Small intestine (tissue), 7 donors: Measurements from ENCODE around the gene SACS. TPM values are rescaled to one million over a fixed set of nuclear protein-coding genes. Genes with fewer than 3 reads are reported as not detected.

ENCODE experiments used
- DNase-seq, 2 donors: peaks; one replicate each; pipeline versions ENCODE4 v3.0.0 to v3.0.0-alpha.2; 2013
- FAIRE-seq: peaks from 2 replicates; lab custom pipeline; 2012; peaks lifted over from hg19 to GRCh38; lab: Jason Lieb, UNC
- H3K27ac ChIP-seq, 3 donors: one replicate each; pipeline ENCODE4 v1.5.1; 2013; ENCODE audit warnings: low read length in 2 of 3, mild to moderate bottlenecking in 2 of 3, control low read depth in 1 of 3, inconsistent platforms in 1 of 3, low read depth in 1 of 3, moderate library complexity in 1 of 3
- H3K27me3 ChIP-seq, 3 donors: one replicate each; pipeline ENCODE4 v1.6.1; 2013; ENCODE audit warnings: low read length in 3 of 3, inconsistent platforms in 1 of 3; ENCODE audit not compliant: control insufficient read depth in 3 of 3, insufficient read depth in 3 of 3
- H3K36me3 ChIP-seq, 3 donors: one replicate each; pipeline ENCODE4 v1.6.1; 2013; ENCODE audit warnings: low read length in 3 of 3, inconsistent platforms in 1 of 3, low read depth in 1 of 3, mild to moderate bottlenecking in 1 of 3, moderate library complexity in 1 of 3; ENCODE audit not compliant: control insufficient read depth in 3 of 3, insufficient read depth in 2 of 3
- H3K4me1 ChIP-seq, 3 donors: one replicate each; pipeline ENCODE4 v1.6.1; 2013; ENCODE audit warnings: low read length in 2 of 3, inconsistent platforms in 1 of 3, low read depth in 1 of 3, mild to moderate bottlenecking in 1 of 3, moderate library complexity in 1 of 3; ENCODE audit not compliant: control insufficient read depth in 3 of 3, insufficient read depth in 2 of 3
- H3K4me3 ChIP-seq, 3 donors: one replicate each; pipeline ENCODE4 v1.5.1; 2013; ENCODE audit warnings: low read length in 3 of 3, control low read depth in 1 of 3, inconsistent platforms in 1 of 3, low read depth in 1 of 3, mild to moderate bottlenecking in 1 of 3, moderate library complexity in 1 of 3
- H3K9me3 ChIP-seq, 2 donors: one replicate each; pipeline ENCODE4 v1.6.1; 2013; ENCODE audit warnings: low read depth in 1 of 2, low read length in 1 of 2; ENCODE audit not compliant: control insufficient read depth in 2 of 2, insufficient read depth in 1 of 2
- WGBS, 3 donors: extraction: QIAGEN DNeasy Blood & Tissue Kit; methylation state at CpG; one replicate each; pipeline ENCODE4 v1.1.7; 2013; 5-methylcytosine and 5-hydroxymethylcytosine counted together
- polyA plus RNA-seq, 4 donors: library from polyadenylated mRNA; stranded (reverse) in 3 of 4; unstranded in 1 of 4; fragments of 200-250 nt in 3 of 4; fragments of 120-200 nt in 1 of 4; gene quantifications; one replicate each; pipeline versions ENCODE4 v1.2.1 to v1.2.3, GENCODE V29; 2013
- donor health status: healthy with polysubstance abuse.
- donor health status: control.
- donor health status: control.
- donor health status: Bipolar disorder and iron deficiency.
- donor health status: healthy.

SACS gene
- polyA plus RNA-seq, 4 donors: 0.67 to 2.7 (median 1.1) TPM

DNA sequence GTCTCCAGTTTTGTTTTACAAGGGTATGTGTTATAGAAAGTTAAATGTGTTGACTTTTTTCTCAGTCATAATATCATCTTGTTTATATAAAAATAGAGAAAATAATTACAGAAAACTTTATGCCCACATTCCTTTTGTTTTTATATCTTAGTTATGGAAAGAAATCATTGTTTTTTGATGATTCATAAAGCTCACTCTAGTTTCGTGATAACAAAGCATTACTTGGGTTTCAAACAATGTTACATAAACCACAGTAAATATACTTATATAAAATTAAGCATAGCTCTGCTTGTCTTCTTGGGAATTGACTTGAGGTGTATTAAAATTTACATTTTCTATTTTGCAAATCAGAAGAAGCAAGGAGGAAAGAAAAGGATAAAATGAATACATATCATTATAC is 140.9 kb downstream of the SACS start:
- no peak overlapping the region for H3K27ac ChIP-seq
- WGBS, 3 donors: 53 to 81% (median 70%) methylated on average over 1 of the region's 1 CpG
- no peak for DNase-seq
- H3K27me3 ChIP-seq: no peaks in the 10 kb centered on the region
- H3K36me3 ChIP-seq: no peaks in the 10 kb centered on the region
- H3K9me3 ChIP-seq: no peaks in the 10 kb centered on the region
- H3K4me1 ChIP-seq: no peaks in the 10 kb centered on the region
- H3K4me3 ChIP-seq: no peak overlapping the region
- FAIRE-seq: no peak

DNA sequence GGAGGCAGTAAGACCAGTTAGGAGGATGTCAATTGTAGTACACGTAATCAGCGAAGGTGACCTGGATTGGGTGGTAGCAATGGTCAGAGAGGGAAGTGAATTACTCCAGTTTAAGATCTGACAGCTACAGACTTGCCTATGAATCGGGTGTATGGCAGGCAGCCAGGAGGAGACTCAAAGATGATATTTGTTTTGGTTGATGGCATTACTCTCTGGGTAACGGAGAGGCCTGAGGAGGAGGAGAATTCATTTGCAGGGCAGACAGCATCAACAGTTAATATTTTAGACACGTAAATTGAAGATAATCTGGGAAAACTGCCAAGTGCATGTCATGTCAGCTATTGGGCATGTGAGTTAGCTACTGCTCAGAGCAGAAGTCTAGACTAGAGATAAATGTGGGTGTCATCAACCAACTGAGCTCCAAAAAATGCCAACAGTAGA is 143.6 kb downstream of the SACS start:
- Histone ChIP-seq H3K9me3 (no peaks in the 10 kb centered on the region), H3K27me3 (no peaks in the 10 kb centered on the region), H3K27ac (no peak overlapping the region), H3K36me3 (no peaks in the 10 kb centered on the region), H3K4me1 (no peaks in the 10 kb centered on the region), H3K4me3 (no peak overlapping the region)
- DNase-seq (no peak), FAIRE-seq (no peak)
- 51 to 61% (median 59%) methylated on average over 5 of the region's 5 CpGs for WGBS, 3 donors

DNA sequence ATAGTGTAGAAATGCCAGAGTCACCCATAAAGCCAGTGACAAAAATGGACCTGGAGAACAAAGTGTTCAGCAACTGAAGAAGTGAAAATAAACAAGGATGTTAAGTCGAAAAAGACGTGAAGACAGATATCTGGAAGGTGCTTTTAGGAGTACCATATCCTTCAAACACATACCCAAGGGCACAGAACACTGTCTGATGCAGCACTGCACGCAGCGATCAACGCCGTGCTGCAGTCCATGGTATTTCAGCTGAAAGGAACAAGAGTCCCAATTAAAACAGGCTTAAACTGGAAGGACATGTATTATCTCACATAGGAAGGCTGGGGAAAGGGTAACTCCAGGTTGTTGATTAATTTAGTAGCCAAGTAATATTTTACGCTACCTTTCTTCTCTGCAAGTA is 144.5 kb downstream of the SACS start:
- H3K27me3 ChIP-seq: no peaks in the 10 kb centered on the region
- no peak overlapping the region for H3K27ac ChIP-seq
- H3K4me3 ChIP-seq: no peak overlapping the region
- 71 to 80% (median 78%) methylated on average over 7 of the region's 7 CpGs for WGBS, 3 donors
- FAIRE-seq (no peak), DNase-seq (no peak)
- H3K4me1 ChIP-seq: no peaks in the 10 kb centered on the region
- H3K36me3 ChIP-seq: no peaks in the 10 kb centered on the region
- H3K9me3 ChIP-seq: no peaks in the 10 kb centered on the region

DNA sequence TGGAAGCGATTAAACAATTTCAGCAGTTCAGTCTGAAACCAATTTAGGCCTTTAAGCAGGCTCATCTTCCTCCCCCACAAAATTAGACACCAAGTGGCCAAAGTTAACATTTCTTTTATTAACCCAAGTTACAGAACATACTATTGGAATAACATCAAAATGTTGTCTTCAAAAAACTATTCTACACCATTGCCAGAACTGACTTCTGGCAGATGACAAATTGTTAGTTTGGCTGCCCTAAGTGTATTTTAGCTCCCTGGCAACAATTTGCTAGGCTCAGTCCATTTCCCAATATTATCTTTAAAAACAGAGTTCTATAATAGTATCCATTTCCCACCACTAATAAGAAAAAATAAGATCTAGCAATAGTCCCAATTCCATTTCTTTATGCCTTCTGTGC is 144.9 kb downstream of the SACS start:
- Histone ChIP-seq H3K27me3 (no peaks in the 10 kb centered on the region), H3K4me3 (no peak overlapping the region), H3K27ac (no peak overlapping the region), H3K9me3 (no peaks in the 10 kb centered on the region), H3K4me1 (no peaks in the 10 kb centered on the region), H3K36me3 (no peaks in the 10 kb centered on the region)
- DNase-seq (no peak), FAIRE-seq (no peak)
- 91 to 100% (median 97%) methylated on average over 1 of the region's 1 CpG for WGBS, 3 donors

DNA sequence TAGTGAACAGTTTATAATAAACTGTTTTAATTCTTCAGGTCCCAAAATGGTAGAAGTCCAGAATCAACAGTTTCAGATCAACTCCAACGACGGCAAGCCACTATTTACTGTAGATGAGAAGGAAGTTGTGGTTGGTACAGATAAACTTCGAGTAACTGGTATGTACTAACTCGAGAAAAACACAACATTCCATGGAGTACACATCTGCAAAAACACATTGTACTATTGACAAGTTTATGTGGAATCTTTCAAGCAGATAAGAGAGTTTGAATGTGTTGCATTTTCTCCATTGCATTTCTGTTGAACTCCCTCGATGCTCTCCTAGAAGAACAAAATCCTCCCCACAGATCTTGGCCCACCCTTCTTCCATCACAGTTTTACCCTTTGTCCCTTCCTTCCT is 154.2 kb downstream of the SACS start:
- 63 to 78% (median 65%) methylated on average over 5 of the region's 5 CpGs for WGBS, 3 donors
- Histone ChIP-seq H3K4me1 (no peaks in the 10 kb centered on the region), H3K4me3 (no peak overlapping the region), H3K9me3 (no peaks in the 10 kb centered on the region), H3K27me3 (no peaks in the 10 kb centered on the region), H3K27ac (no peak overlapping the region), H3K36me3 (no peaks in the 10 kb centered on the region)
- DNase-seq: no peak
- FAIRE-seq: no peak

Other genes starting within 250 kb of the SACS start
- 1 to 10 TPM in 2 of 4 donors, not detected in 2; 1.4 to 2.6 TPM for gene TNFRSF19, start 136.7 kb upstream of the SACS start, polyA plus RNA-seq